ENCODE data around the gene CTIF. TPM values are rescaled to one million over a fixed set of nuclear protein-coding genes. Genes with fewer than 3 reads are reported as not detected.

The CTIF gene
- total and polyA plus RNA-seq, 2 experiments from 2014 or later = 8.6 to 14.4 TPM

GRCh38 chr18:48551100-48551499 is 12.3 kb downstream of the CTIF start:
- TF ChIP-seq CREB1 (CRISPR knock-in tag; IDR thresholded peaks at IDR 0.05; ENCODE audit: low read depth) (no peak), ZNF331 (CRISPR knock-in tag; IDR thresholded peaks at IDR 0.05; ENCODE audit: low read depth) (no peak), ETS1 (IDR thresholded peaks at IDR 0.05) (no peak), EZH2phosphoT487 (IDR thresholded peaks at IDR 0.05; ENCODE audit: unreplicated experiment) (no peak)
- H3K27ac Mint-ChIP-seq = no peak overlapping the region
- peaks cover 30% of the 10 kb centered on the region for H3K4me1 Mint-ChIP-seq
- Histone ChIP-seq H3K79me2 (replicated peaks; ENCODE audit: insufficient read depth) (peaks cover 58% of the 10 kb centered on the region), H3K9me2 (ENCODE audit: insufficient read depth) (no peaks in the 10 kb centered on the region; the same call in none of the 2 replicates), H3K27me3 (ENCODE audit: insufficient read depth) (no peaks in the 10 kb centered on the region), H3K4me3 (no peak overlapping the region), H3K27ac (ENCODE audit: low read depth) (no peak overlapping the region), H4K20me1 (replicated peaks; ENCODE audit: insufficient read depth) (no peaks in the 10 kb centered on the region), H3K36me3 (ENCODE audit: insufficient read depth) (no peaks in the 10 kb centered on the region), H2AFZ (no peak overlapping the region), H3K4me2 (no peak overlapping the region), H3K4me1 (ENCODE audit: insufficient read depth) (peaks cover 23% of the 10 kb centered on the region), H3F3A (replicated peaks; ENCODE audit: low read depth) (0 out of 2 replicates have a peak, but pooled peaks cover 2% of the 10 kb centered on the region)
- H3K36me3 Mint-ChIP-seq (ENCODE audit: low read depth) = no peaks in the 10 kb centered on the region
- ATAC-seq (no peak), DNase-seq (ENCODE audit: low spot score) (no peak)
- H3K9me3 Mint-ChIP-seq = no peaks in the 10 kb centered on the region
- peaks cover 5% of the 10 kb centered on the region for H3K27me3 Mint-ChIP-seq (ENCODE audit: insufficient read depth, low read depth, poor library complexity)
- no peak overlapping the region for H3K4me3 Mint-ChIP-seq

- H3K27ac Mint-ChIP-seq = no peak overlapping the region
- H3K36me3 Mint-ChIP-seq (ENCODE audit: low read depth) = no peaks in the 10 kb centered on the region
- ATAC-seq (no peak), DNase-seq (ENCODE audit: low spot score) (no peak)
- Histone ChIP-seq H3K4me1 (ENCODE audit: insufficient read depth) (peaks cover 13% of the 10 kb centered on the region), H3K4me2 (no peak overlapping the region), H3K4me3 (no peak overlapping the region), H3K79me2 (replicated peaks; ENCODE audit: insufficient read depth) (peaks cover 48% of the 10 kb centered on the region), H3K36me3 (ENCODE audit: insufficient read depth) (no peaks in the 10 kb centered on the region), H2AFZ (no peak overlapping the region), H3F3A (replicated peaks; ENCODE audit: low read depth) (0 out of 2 replicates have a peak, but pooled peaks cover 2% of the 10 kb centered on the region), H3K9me2 (ENCODE audit: insufficient read depth) (no peaks in the 10 kb centered on the region; the same call in none of the 2 replicates), H3K27ac (ENCODE audit: low read depth) (no peak overlapping the region), H3K27me3 (ENCODE audit: insufficient read depth) (no peaks in the 10 kb centered on the region), H4K20me1 (replicated peaks; ENCODE audit: insufficient read depth) (no peaks in the 10 kb centered on the region; the same call in 1 of the 2 replicates)
- no peaks in the 10 kb centered on the region for H3K9me3 Mint-ChIP-seq
- TF ChIP-seq STAT1 (IDR thresholded peaks at IDR 0.05; ENCODE audit: unreplicated experiment) = no peak
- TF ChIP-seq EZH2phosphoT487 (IDR thresholded peaks at IDR 0.05; ENCODE audit: unreplicated experiment) = no peak
- no peak for TF ChIP-seq REST (IDR thresholded peaks at IDR 0.05; ENCODE audit: unreplicated experiment)
- no peak for TF ChIP-seq NANOG (IDR thresholded peaks at IDR 0.05; ENCODE audit: borderline replicate concordance)
- TF ChIP-seq ZNF114 (CRISPR knock-in tag; IDR thresholded peaks at IDR 0.05) = no peak
- no peak for TF ChIP-seq POLR2AphosphoS5 (IDR thresholded peaks at IDR 0.05; ENCODE audit: low read depth)
- no peak for TF ChIP-seq EZH2 (IDR thresholded peaks at IDR 0.05; ENCODE audit: low read depth, unreplicated experiment)
- no peak for TF ChIP-seq ETS1 (IDR thresholded peaks at IDR 0.05)
- TF ChIP-seq CTCF (conservative IDR thresholded peaks at IDR 0.05; ENCODE audit: low read depth in 2 of 2) = no peak
- H3K27me3 Mint-ChIP-seq (ENCODE audit: insufficient read depth, low read depth, poor library complexity) = peaks cover 5% of the 10 kb centered on the region
- no peak overlapping the region for H3K4me3 Mint-ChIP-seq
- peaks cover 20% of the 10 kb centered on the region; the same call in 2 of the 3 replicates for H3K4me1 Mint-ChIP-seq
Measured at GRCh38 chr18:48552130-48552529, 13.3 kb downstream of the CTIF start.
